Activated B cell treated with CpG ODN at 0.5 μM for 24 hours (primary cell): ENCODE data around the gene AP2M1. TPM values are rescaled to one million over a fixed set of nuclear protein-coding genes. Genes with fewer than 3 reads are reported as not detected.
"Not testable (repeated sequence)": the region's sequence is repeated elsewhere in the genome, so short reads cannot be mapped to it uniquely, and the experiment has no call there.

Source experiments
- ATAC-seq: fragments of 200-7000 bp; cut with Tn5 transposase; one replicate; pipeline ENCODE4 v1.10.0; 2021; ENCODE audit warnings: low read depth, mild to moderate bottlenecking, moderate library complexity
- CTCF ChIA-PET: fragments of 350-600 bp; sonication (Branson Sonifier 250); formaldehyde crosslinking; loops from one replicate; lab custom pipeline; 2021; ENCODE audit warnings: antibody characterized with exemption; lab: Charles Lee
- POLR2A ChIA-PET: fragments of 350-600 bp; sonication (Branson Sonifier 250); formaldehyde crosslinking; loops from one replicate; lab custom pipeline; 2021; ENCODE audit warnings: antibody characterized with exemption; lab: Charles Lee
- DNase-seq: peaks from one replicate; pipeline ENCODE4 v3.0.0; 2022
- H3K27ac Mint-ChIP-seq: one replicate; pipeline ENCODE4 v1.8.0; 2020; ENCODE audit warnings: mixed read lengths
- H3K27me3 Mint-ChIP-seq: one replicate; pipeline ENCODE4 v1.8.0; 2021; ENCODE audit warnings: mixed read lengths
- H3K36me3 Mint-ChIP-seq: one replicate; pipeline ENCODE4 v1.8.0; 2021; ENCODE audit warnings: low read depth, mixed read lengths
- H3K4me1 Mint-ChIP-seq: one replicate; pipeline ENCODE4 v1.8.0; 2021; ENCODE audit warnings: mixed read lengths
- H3K4me3 Mint-ChIP-seq: one replicate; pipeline ENCODE4 v1.8.0; 2020; ENCODE audit warnings: mild to moderate bottlenecking, mixed read lengths
- H3K9me3 Mint-ChIP-seq: one replicate; pipeline ENCODE4 v1.8.0; 2020; ENCODE audit warnings: mixed read lengths
- CTCF ChIP-seq: fragments of 200-600 bp; IDR thresholded peaks from one replicate; pipeline ENCODE4 v1.8.0; 2022; ENCODE audit warnings: antibody characterized with exemption, mild to moderate bottlenecking
- intact Hi-C: fragments of 100-400 bp; cut with micrococcal nuclease; formaldehyde crosslinking; loops from one replicate; pipeline ENCODE4 v1.15.1; 2024
- total RNA-seq: library from RNA; stranded (reverse); gene quantifications from 2 replicates; pipeline ENCODE4 v1.2.3, GENCODE V29; 2022

The AP2M1 gene
- total RNA-seq, 1 donor from 2014 or later = 169 TPM

GRCh38 chr3:184155644-184156521, 18.8 kb upstream of the AP2M1 start:
- Mint-ChIP-seq H3K36me3 (peaks cover 5% of the 10 kb centered on the region), H3K4me3 (peak overlapping the region; percentile 91), H3K4me1 (peaks cover 27% of the 10 kb centered on the region), H3K9me3 (no peaks in the 10 kb centered on the region), H3K27me3 (no peaks in the 10 kb centered on the region), H3K27ac (peak overlapping the region; percentile 77)
- TF ChIP-seq CTCF = no peak
- ATAC-seq (peak; percentile 50), DNase-seq (no peak)
- CTCF ChIA-PET = interaction anchor here (0.9 kb wide), 1 partner anchor 10 kb away, joined by 4 read pairs; no protein-coding TSS in a partner anchor
- POLR2A ChIA-PET = interaction anchor here (0.7 to 2.1 kb wide), 5 partner anchors 12 to 207 kb away, joined by 4 to 10 read pairs (median 5); partner anchors contain the start of genes ABCF3 and EIF2B5
- intact Hi-C loops = loop anchor here (1.0 kb wide), 5 partner anchors 18 to 143 kb away; partner anchors contain the start of genes ABCC5, AP2M1, EIF2B5 and PSMD2

GRCh38 chr3:184156522-184156955, 18.1 kb upstream of the AP2M1 start:
- no peaks in the 10 kb centered on the region for H3K27me3 Mint-ChIP-seq
- peaks cover 8% of the 10 kb centered on the region for H3K36me3 Mint-ChIP-seq
- ATAC-seq (no peak), DNase-seq (no peak)
- intact Hi-C loops = loop anchor here (1.0 kb wide), 1 partner anchor 143 kb away; the partner anchor contains the start of gene PSMD2
- peak overlapping the region; percentile 91 for H3K4me3 Mint-ChIP-seq
- TF ChIP-seq CTCF = no peak
- ChIA-PET POLR2A (interaction anchor here (0.7 to 2.1 kb wide), 3 partner anchors 13 to 30 kb away, joined by 5 to 10 read pairs (median 8); partner anchors contain the start of gene EIF2B5), CTCF (no interaction called here)
- H3K4me1 Mint-ChIP-seq = peaks cover 29% of the 10 kb centered on the region
- no peak overlapping the region for H3K27ac Mint-ChIP-seq
- H3K9me3 Mint-ChIP-seq = no peaks in the 10 kb centered on the region

- ATAC-seq (no peak), DNase-seq (no peak)
- Mint-ChIP-seq H3K4me3 (peak overlapping the region; percentile 91), H3K36me3 (peaks cover 10% of the 10 kb centered on the region), H3K27ac (no peak overlapping the region), H3K9me3 (no peaks in the 10 kb centered on the region), H3K27me3 (no peaks in the 10 kb centered on the region), H3K4me1 (peaks cover 31% of the 10 kb centered on the region)
- intact Hi-C loops = no loop called here
- ChIA-PET POLR2A (interaction anchor here (0.6 to 2.1 kb wide), 2 partner anchors 22 to 157 kb away, joined by 5 to 10 read pairs; partner anchors contain the start of gene EIF2B5), CTCF (no interaction called here)
- no peak for TF ChIP-seq CTCF
Measured at GRCh38 chr3:184157206-184157605, 17.4 kb upstream of the AP2M1 start.

GRCh38 chr3:184158404-184158803, 16.3 kb upstream of the AP2M1 start:
- CTCF ChIA-PET = no interaction called here
- Mint-ChIP-seq H3K4me3 (no peak overlapping the region), H3K36me3 (peaks cover 12% of the 10 kb centered on the region), H3K27me3 (no peaks in the 10 kb centered on the region), H3K9me3 (no peaks in the 10 kb centered on the region), H3K4me1 (peaks cover 31% of the 10 kb centered on the region), H3K27ac (no peak overlapping the region)
- POLR2A ChIA-PET = interaction anchor here (0.7 to 1.1 kb wide), 2 partner anchors 23 to 24 kb away, joined by 5 to 8 read pairs; partner anchors contain the start of gene EIF2B5
- intact Hi-C loops = no loop called here
- no peak for ATAC-seq
- TF ChIP-seq CTCF = no peak
- no peak for DNase-seq

- ChIA-PET POLR2A (interaction anchor here (1.1 kb wide), 1 partner anchor 26 kb away, joined by 3 read pairs; no protein-coding TSS in a partner anchor), CTCF (no interaction called here)
- no peak for TF ChIP-seq CTCF
- DNase-seq (no peak), ATAC-seq (no peak)
- Mint-ChIP-seq H3K27me3 (no peaks in the 10 kb centered on the region), H3K36me3 (peaks cover 32% of the 10 kb centered on the region), H3K4me3 (no peak overlapping the region), H3K4me1 (peaks cover 34% of the 10 kb centered on the region), H3K9me3 (no peaks in the 10 kb centered on the region), H3K27ac (no peak overlapping the region)
- intact Hi-C loops = no loop called here
Measured at GRCh38 chr3:184160456-184160855, 14.2 kb upstream of the AP2M1 start.

GRCh38 chr3:184162571-184163070, 12.0 kb upstream of the AP2M1 start:
- H3K27ac Mint-ChIP-seq, intact Hi-C loops, DNase-seq, H3K9me3 Mint-ChIP-seq, H3K27me3 Mint-ChIP-seq, ATAC-seq, CTCF ChIA-PET, H3K4me3 Mint-ChIP-seq, POLR2A ChIA-PET: not testable (repeated sequence)
- Mint-ChIP-seq H3K4me1 (peaks cover 16% of the 10 kb centered on the region), H3K36me3 (peaks cover 49% of the 10 kb centered on the region)
